ENCODE results near the gene LYPLA2.

- TF ChIP-seq CTCF (IDR thresholded peaks at IDR 0.05) (no peak), POLR2A (IDR thresholded peaks at IDR 0.05) (peak; percentile 25 to 74)
These were observed 9.7 kb downstream of the LYPLA2 start, which contains the start of gene GALE for GRCh38 chr1:23800400-23801337.
